ENCODE measurements around the gene SLC12A6.
A peak's percentile ranks its signal among the peaks of the same experiment; 100 is the strongest.

Gene SLC12A6

GRCh38 chr15:34327906-34328305 lies 9.7 kb downstream of the SLC12A6 start:
- DNase-seq, result peak; percentile 26

- DNase-seq, result no peak
Observed at GRCh38 chr15:34325368-34325767, 12.2 kb downstream of the SLC12A6 start.

GRCh38 chr15:34324933-34325332 lies 12.6 kb downstream of the SLC12A6 start:
- DNase-seq, result no peak

- DNase-seq, result no peak
Observed at GRCh38 chr15:34323217-34323616, 14.4 kb downstream of the SLC12A6 start.

GRCh38 chr15:34318277-34319079 lies 19.1 kb downstream of the SLC12A6 start:
- DNase-seq, result peak; percentile 35

GRCh38 chr15:34314491-34315490 lies 22.8 kb downstream of the SLC12A6 start:
- no peak for DNase-seq

- DNase-seq, result no peak
Observed at GRCh38 chr15:34311563-34311962, 26.0 kb downstream of the SLC12A6 start.

GRCh38 chr15:34304613-34305012 lies 33.0 kb downstream of the SLC12A6 start:
- no peak for DNase-seq

- DNase-seq, result no peak
Observed at GRCh38 chr15:34301058-34301457, 36.5 kb downstream of the SLC12A6 start.

- no peak for DNase-seq
Observed at GRCh38 chr15:34297059-34297458, 40.5 kb downstream of the SLC12A6 start.

- no peak for DNase-seq
Observed at GRCh38 chr15:34292621-34293020, 45.0 kb downstream of the SLC12A6 start.

- no peak for DNase-seq
Observed at GRCh38 chr15:34284937-34285336, 52.6 kb downstream of the SLC12A6 start.

GRCh38 chr15:34282384-34282783 lies 55.2 kb downstream of the SLC12A6 start:
- no peak for DNase-seq

- no peak for DNase-seq
Observed at GRCh38 chr15:34280193-34280592, 57.4 kb downstream of the SLC12A6 start.

- no peak for DNase-seq
Observed at GRCh38 chr15:34279368-34279767, 58.2 kb downstream of the SLC12A6 start.

- DNase-seq, result no peak
Observed at GRCh38 chr15:34275721-34276120, 61.9 kb downstream of the SLC12A6 start.

GRCh38 chr15:34275154-34275553 lies 62.4 kb downstream of the SLC12A6 start:
- DNase-seq, result no peak

GRCh38 chr15:34271493-34271892 lies 66.1 kb downstream of the SLC12A6 start:
- DNase-seq, result no peak

- DNase-seq, result no peak
Observed at GRCh38 chr15:34266751-34267150, 70.8 kb downstream of the SLC12A6 start.

GRCh38 chr15:34264076-34264475 lies 73.5 kb downstream of the SLC12A6 start:
- DNase-seq, result no peak

- no peak for DNase-seq
Observed at GRCh38 chr15:34262362-34262761, 75.2 kb downstream of the SLC12A6 start.

- no peak for DNase-seq
Observed at GRCh38 chr15:34259566-34259965, 78.0 kb downstream of the SLC12A6 start.

- DNase-seq, result no peak
Observed at GRCh38 chr15:34258151-34258550, 79.4 kb downstream of the SLC12A6 start.

- DNase-seq, result no peak
Observed at GRCh38 chr15:34252545-34252944, 85.0 kb downstream of the SLC12A6 start.
